ENCODE data around the gene LAMA2. TPM values are rescaled to one million over a fixed set of nuclear protein-coding genes. Genes with fewer than 3 reads are reported as not detected.

LAMA2 gene
- total RNA-seq, 1 experiment from 2014 or later = 2.2 TPM

DNA sequence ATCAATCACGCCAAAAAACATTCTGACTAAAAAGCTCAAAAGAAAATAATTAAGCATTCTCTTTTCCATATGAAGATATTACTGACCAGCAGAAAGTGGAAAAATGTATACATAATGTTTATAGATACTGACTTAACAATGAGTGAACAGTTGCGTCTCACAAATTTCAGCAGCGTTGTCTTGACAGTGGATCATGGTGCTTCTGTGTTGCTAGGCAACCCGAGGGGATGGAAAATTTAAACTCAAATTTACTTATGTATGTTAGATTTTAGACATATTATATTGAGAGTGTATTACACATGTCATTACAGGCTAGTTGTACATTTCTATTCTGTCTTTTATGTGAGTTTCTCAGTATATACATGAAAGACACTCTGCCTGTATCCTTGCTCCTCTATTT lies 110.2 kb downstream of the LAMA2 start:
- DNase-seq (ENCODE audit: unreplicated experiment) = no peak
- peaks cover 15% of the 10 kb centered on the region for H3K9me3 Mint-ChIP-seq (ENCODE audit: unreplicated experiment)
- no peaks in the 10 kb centered on the region for H3K4me1 Mint-ChIP-seq (ENCODE audit: insufficient read depth, unreplicated experiment)
- H3K36me3 Mint-ChIP-seq (ENCODE audit: insufficient read depth, unreplicated experiment) = no peaks in the 10 kb centered on the region
- CTCF ChIA-PET = interaction anchor here (0.5 kb wide), 1 partner anchor 170 kb away, joined by 4 read pairs; no protein-coding TSS in a partner anchor
- intact Hi-C loops (cut with micrococcal nuclease) = no loop called here
- no TSS peak for BruUV-seq (replicated peaks)
- POLR2A ChIA-PET = no interaction called here
- H3K4me3 Mint-ChIP-seq (ENCODE audit: unreplicated experiment) = no peak overlapping the region
- TF ChIP-seq, protein P1, sequence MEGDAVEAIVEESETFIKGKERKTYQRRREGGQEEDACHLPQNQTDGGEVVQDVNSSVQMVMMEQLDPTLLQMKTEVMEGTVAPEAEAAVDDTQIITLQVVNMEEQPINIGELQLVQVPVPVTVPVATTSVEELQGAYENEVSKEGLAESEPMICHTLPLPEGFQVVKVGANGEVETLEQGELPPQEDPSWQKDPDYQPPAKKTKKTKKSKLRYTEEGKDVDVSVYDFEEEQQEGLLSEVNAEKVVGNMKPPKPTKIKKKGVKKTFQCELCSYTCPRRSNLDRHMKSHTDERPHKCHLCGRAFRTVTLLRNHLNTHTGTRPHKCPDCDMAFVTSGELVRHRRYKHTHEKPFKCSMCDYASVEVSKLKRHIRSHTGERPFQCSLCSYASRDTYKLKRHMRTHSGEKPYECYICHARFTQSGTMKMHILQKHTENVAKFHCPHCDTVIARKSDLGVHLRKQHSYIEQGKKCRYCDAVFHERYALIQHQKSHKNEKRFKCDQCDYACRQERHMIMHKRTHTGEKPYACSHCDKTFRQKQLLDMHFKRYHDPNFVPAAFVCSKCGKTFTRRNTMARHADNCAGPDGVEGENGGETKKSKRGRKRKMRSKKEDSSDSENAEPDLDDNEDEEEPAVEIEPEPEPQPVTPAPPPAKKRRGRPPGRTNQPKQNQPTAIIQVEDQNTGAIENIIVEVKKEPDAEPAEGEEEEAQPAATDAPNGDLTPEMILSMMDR (IDR thresholded peaks at IDR 0.05; ENCODE audit: unreplicated experiment) = no peak
- H3K27ac Mint-ChIP-seq (ENCODE audit: low read depth, unreplicated experiment) = no peak overlapping the region
- peaks cover 60% of the 10 kb centered on the region for H3K27me3 Mint-ChIP-seq (ENCODE audit: insufficient read depth, unreplicated experiment)

DNA sequence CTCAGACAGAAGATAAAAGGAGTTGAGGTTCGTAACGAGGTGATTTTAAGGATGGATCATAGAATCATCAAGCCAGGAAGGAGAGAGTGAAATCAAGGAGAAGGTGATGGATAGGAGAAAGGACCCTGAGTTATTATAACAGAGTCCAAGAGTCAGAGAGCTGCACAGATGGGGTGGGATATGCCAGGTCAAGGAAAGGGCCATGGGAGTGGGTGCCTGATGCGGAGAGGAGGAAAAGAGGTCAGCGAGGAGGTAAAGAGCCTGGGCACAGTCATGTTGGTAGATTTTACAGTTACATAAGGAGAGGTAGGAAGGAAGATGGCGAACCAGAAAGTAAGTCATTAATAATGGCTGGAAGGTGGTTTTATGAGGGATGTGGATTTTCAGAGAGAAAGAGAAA lies 114.9 kb downstream of the LAMA2 start:
- no TSS peak for BruUV-seq (replicated peaks)
- Mint-ChIP-seq H3K36me3 (ENCODE audit: insufficient read depth, unreplicated experiment) (no peaks in the 10 kb centered on the region), H3K27me3 (ENCODE audit: insufficient read depth, unreplicated experiment) (peaks cover 37% of the 10 kb centered on the region), H3K4me1 (ENCODE audit: insufficient read depth, unreplicated experiment) (no peaks in the 10 kb centered on the region), H3K9me3 (ENCODE audit: unreplicated experiment) (peaks cover 16% of the 10 kb centered on the region), H3K4me3 (ENCODE audit: unreplicated experiment) (no peak overlapping the region), H3K27ac (ENCODE audit: low read depth, unreplicated experiment) (no peak overlapping the region)
- TF ChIP-seq, protein P1 (IDR thresholded peaks at IDR 0.05; ENCODE audit: unreplicated experiment) = no peak
- ChIA-PET CTCF (interaction anchor here (0.7 kb wide), 1 partner anchor 15 kb away, joined by 3 read pairs; no protein-coding TSS in a partner anchor), POLR2A (no interaction called here)
- intact Hi-C loops (cut with micrococcal nuclease) = no loop called here
- DNase-seq (ENCODE audit: unreplicated experiment) = no peak

DNA sequence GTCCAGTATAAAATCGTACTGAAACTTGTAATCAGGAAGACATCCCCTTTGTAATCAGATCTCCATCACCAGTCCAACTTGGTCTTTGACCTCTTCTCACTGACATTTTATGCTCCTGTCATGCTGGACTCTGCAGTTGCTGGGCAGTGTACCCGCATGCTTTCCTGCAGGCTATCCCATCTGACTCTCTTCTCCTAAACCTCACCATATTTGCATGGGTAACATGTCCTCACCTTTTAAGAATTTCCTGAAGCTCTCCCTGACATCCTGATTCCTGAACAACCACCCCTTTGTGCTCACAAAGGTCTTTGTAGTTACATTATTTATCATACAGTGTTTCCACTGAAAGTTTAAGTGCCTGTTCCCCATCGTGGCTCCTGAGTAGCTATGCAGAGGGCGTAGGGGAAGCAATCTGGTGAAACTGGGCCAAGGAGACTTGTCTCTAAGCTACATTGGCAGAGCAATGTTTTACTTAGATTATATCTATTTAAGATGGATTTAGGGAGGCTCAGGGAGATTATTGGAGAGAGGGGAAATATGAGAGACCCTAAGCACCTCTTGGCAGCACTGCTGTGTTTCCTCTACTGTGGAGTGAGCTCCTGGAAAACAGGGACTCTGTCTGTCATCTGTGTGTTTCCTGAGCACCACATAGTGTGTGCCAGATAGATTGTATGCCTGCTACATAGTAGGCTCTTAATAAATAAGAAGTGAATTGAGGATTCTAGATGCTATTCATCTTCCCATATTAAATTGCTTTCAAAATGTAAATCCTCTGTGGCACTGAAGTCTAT lies 124.0 kb downstream of the LAMA2 start:
- intact Hi-C loops (cut with micrococcal nuclease) = no loop called here
- Mint-ChIP-seq H3K9me3 (ENCODE audit: unreplicated experiment) (no peaks in the 10 kb centered on the region), H3K4me3 (ENCODE audit: unreplicated experiment) (no peak overlapping the region), H3K36me3 (ENCODE audit: insufficient read depth, unreplicated experiment) (no peaks in the 10 kb centered on the region), H3K27me3 (ENCODE audit: insufficient read depth, unreplicated experiment) (peaks cover 73% of the 10 kb centered on the region), H3K4me1 (ENCODE audit: insufficient read depth, unreplicated experiment) (no peaks in the 10 kb centered on the region), H3K27ac (ENCODE audit: low read depth, unreplicated experiment) (no peak overlapping the region)
- CTCF ChIA-PET = no interaction called here
- POLR2A ChIA-PET = no interaction called here
- BruUV-seq (replicated peaks) = no TSS peak
- TF ChIP-seq, protein P1 (IDR thresholded peaks at IDR 0.05; ENCODE audit: unreplicated experiment) = no peak
- no peak for DNase-seq (ENCODE audit: unreplicated experiment)

DNA sequence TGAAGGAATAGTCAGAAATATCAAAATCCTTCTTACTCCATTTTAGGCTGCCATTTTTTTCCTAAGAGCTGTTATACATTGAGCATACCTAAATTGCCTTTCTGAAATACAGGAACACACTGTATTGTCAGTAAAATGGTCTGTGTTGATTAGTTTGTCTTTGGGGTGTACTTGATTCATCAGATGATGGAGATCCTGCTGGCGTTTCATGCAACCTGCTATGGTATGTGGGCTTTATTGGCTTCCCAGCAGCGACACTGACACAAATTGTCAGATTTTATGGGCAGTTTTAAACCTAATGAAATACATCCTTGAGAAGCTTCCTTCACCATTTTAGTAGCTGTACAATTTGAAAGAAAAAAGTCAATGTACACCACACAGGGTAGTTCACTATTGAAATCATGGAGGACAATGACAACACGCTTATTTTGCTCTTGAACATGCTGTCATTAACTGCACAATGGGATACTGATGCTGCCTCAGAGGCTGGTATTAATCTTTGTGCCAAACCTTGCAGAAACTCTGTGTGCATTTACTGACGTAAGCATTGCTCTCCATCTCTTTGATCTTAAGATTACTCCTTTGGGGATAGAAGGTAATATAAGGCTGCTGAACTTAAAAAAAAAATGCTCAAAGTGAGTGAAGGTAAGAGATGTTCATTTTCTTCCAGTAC lies 124.9 kb downstream of the LAMA2 start:
- Mint-ChIP-seq H3K27me3 (ENCODE audit: insufficient read depth, unreplicated experiment) (peaks cover 83% of the 10 kb centered on the region), H3K9me3 (ENCODE audit: unreplicated experiment) (no peaks in the 10 kb centered on the region), H3K27ac (ENCODE audit: low read depth, unreplicated experiment) (no peak overlapping the region), H3K4me3 (ENCODE audit: unreplicated experiment) (no peak overlapping the region), H3K4me1 (ENCODE audit: insufficient read depth, unreplicated experiment) (no peaks in the 10 kb centered on the region), H3K36me3 (ENCODE audit: insufficient read depth, unreplicated experiment) (no peaks in the 10 kb centered on the region)
- no TSS peak for BruUV-seq (replicated peaks)
- CTCF ChIA-PET = no interaction called here
- TF ChIP-seq, protein P1 (IDR thresholded peaks at IDR 0.05; ENCODE audit: unreplicated experiment) = no peak
- POLR2A ChIA-PET = no interaction called here
- intact Hi-C loops (cut with micrococcal nuclease) = no loop called here
- DNase-seq (ENCODE audit: unreplicated experiment) = no peak
